Measurements from ENCODE around the gene TRAP1.
"Not testable (repeated sequence)": the region's sequence is repeated elsewhere in the genome, so short reads cannot be mapped to it uniquely, and the experiment has no call there.

TRAP1 gene

DNA sequence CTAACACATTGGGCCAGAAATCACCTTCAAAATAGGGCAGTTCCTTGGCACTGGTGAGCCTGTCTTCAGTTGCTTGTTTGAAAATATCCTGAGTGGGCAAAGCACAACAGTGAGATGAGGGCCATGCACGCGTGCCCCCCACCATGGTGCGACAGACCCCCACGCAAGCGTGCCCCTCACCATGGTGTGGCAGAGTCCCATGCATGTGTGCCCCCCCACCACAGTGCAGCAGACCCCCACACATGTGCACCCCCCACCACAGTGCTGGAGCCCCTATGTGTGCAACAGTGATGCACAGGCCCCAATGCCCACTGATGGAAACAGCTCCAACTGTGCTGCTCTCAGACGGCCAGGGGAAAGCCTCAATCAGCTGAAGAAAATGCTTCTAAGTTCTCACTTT is 18.8 kb upstream of the TRAP1 start:
- DNase-seq (ENCODE audit: low read depth) = no peak

DNA sequence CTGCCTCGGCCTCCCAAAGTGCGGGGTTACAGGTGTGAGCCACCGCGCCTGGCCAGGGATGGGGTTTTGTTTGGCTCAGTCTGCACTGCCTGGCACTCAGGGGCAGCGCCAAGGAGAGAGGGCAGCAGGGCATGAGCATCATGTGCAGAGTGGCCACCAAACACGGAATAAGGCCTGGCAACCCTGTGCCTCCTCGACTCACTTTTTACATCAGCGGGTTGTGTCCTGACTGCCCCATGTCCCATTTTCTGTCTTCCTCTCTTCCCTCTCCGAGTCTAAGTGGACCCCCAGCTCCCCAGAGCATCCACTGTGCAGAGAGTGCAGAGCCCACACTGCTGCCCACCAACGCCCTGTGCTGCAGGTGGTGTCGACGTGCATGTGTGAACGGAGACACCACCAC is 18.2 kb upstream of the TRAP1 start:
- DNase-seq (ENCODE audit: low read depth) = no peak

DNA sequence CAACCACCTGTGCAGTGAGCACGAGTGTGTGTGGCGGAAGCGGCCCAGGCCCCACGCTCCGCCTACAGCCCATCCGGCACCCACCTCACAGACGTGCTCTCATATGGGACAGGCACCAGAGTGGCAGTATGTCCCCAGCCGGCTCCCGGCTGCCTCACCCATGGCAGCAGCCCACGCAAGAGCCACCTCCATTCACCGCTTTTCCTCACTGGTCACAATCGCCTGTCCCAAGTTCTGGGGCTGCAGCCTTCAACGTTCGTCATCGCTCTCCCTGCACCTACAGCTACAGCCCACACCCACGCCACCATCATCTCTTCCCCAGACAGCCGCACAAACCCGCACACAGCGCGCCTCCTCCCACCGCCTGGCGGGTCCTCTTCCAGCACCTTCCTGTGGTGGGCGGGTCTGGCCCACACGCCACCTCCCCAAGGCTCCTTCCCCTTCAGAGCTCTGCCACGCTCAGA is 17.5 kb upstream of the TRAP1 start:
- no peak for DNase-seq (ENCODE audit: low read depth)

DNA sequence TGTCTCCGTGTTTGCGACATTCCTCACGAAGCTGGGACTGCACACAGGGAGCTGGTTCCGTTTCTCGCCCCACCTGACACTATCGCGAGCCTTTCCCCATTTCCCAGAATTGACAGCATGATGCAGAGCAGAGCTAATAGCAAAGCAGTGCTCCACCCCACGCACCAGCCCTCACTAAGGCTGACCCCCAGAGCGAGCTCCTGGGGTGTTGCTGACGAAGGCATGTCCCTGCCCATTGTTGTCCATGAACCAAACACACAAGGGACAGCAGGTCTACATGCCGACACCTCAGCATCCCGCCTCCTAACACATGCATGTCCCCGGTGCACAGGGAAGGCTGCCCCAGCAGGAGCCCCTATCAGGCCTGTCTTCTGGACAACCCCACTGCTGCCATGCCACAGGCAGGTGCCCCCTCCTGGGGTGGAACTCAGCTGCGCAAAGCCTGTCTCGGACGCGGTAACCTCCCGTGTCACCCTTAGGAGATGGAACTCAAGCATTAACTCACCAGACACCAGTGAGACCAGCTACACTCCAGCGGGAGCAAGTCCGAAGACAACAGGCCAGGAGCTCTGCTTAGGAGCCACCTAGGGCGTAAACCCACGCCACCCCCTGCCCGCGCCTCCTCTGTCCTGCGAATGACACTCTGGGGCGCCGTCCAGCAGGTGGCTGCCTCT is 16.9 kb upstream of the TRAP1 start:
- no peak for DNase-seq (ENCODE audit: low read depth)

DNA sequence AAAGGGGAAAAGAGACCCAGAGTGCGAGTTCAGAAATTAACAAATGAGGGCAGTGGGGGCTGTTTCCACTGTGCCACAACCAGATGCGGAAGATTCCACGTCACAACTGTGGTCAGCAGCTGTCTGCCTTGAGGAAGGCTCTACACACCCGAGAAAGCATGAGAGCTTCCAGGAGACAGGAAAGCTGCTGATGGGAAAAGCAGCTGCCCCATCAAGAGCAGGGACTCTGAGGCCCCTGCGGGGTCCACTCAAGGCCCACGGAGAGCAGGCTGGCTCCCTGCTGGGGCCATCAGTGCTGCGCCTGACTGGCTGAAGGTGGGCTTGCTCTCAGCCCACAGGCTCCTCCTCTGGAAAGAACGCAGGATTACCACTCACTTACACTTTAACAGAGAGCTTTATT is 14.8 kb upstream of the TRAP1 start:
- no peak for DNase-seq (ENCODE audit: low read depth)

DNA sequence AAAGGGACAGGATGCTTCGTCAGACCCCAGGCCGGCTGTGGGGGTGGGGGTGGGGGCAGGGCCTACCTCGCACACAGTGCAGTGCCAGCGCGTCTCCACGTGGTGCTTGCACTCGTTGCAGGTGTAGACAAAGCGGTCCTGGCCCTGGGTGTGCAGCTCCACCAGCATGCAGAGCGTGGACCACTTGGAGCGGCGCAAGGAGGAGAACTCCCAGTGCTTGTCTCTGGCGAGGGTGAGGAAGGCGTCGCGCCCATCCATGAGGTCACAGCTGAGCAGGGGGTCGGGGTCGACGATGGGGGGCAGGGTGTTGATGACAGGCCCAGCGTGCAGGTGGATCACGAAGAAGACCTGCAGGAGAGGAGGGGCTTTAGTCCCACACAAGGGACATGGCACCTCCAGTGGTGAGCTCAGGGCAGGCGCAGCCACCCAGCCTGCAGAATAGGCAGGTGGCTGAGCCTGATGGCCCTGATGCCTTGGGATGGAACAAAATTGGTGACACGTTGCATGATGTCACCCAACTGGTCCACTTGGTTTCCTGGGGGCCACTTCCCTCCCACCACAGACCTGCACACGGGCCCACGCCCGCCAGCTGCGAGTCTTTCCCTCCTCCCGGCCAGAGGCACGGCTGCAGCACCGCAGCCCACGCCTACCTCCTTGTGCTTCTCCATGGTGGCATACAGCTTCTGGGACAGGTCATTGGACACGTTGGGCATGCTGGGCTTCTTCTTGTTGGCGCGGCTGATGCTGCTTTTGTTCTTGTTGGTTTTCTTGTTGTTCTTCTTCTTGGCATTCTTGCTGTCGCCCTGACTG is 14.0 kb upstream of the TRAP1 start:
- no peak for DNase-seq (ENCODE audit: low read depth)

DNA sequence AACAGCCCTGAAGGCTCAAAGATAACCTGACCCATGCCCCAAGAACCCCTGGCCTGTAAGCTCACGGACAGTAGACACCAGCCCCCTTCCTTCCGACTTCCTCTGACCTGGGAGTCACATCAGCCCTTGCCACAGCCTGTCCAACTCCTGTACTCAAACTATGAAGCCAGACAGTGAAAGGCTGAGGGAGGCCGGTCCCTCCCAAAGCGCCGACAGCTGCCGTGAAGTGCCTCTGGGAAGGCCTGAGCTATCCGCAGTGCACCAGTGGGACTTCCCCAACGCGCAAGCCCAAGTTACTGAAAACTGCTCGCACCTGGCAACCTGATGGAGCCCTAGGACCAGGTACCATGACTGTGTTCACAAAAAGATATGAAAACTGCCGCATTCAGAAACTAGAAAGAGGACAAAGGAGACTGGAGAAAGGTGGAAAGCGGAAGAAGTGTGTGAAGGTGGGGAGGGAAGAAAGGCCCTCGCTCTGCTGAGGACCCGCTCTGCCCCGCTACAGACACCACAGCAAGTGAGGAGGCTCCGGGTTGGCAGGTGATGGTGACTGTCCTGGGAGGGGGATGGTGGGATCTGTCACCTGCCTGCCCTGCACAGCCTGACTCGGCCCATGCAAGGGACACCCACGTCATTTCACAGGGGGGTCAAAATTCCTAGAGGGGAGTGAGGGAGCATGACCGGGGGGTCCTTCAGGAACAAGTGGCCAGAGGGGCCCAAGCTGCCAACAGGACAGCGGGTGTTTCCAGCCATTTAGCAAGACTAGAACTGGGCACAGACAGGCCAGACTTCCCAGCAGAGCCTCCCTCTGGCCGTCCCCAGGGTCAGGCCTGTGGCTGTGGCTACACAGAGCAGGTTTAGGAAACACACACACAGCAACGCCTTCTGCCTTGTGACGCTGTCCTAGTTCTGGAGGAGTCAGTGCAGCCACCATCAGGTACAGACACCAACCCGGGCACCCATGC is 13.1 kb upstream of the TRAP1 start:
- no peak for DNase-seq (ENCODE audit: low read depth)

DNA sequence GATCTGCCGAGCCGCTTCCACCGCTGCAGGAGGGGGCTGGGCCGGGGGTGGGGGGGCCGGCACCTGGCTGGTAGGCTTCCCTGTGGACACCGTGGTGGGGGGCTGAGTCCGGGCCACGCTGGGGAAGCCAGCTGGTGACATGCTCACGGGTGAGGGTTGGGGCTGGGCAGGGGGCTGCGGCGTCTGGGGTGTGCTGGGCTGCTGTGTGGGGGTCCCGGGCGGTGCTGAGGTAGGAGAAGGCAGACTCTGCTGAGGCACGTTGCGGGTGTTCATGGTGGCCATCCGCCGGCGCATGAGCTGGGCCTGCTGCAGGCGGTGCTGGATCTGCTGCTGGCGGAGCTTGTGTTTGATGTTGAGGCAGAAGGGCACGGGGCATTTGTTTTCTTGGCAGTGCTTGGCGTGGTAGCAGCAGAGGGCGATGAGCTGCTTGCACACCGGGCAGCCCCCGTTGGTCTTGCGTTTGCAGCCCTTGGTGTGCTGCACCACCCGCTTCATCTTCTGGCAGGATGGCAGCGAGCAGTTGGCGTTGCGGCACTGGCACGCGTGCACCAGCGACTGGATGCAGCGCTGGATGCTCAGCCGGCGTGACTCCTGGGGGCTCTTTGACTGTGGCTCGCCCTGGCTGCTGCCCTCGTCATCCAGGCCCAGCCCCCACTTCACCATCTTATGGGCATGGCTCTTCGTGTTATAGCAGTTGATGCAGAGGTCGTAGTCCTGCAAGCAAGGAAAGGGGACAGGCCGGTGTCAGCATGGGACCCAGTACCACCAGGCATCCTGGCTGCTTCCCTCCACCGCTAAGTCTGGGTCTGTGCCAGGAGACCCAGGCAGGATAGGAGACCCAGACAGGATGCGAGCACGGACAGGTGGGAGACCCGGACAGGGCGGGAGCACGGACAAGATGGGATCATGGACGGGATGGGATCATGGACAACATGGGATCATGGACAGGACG is 12.1 kb upstream of the TRAP1 start:
- no peak for DNase-seq (ENCODE audit: low read depth)

DNA sequence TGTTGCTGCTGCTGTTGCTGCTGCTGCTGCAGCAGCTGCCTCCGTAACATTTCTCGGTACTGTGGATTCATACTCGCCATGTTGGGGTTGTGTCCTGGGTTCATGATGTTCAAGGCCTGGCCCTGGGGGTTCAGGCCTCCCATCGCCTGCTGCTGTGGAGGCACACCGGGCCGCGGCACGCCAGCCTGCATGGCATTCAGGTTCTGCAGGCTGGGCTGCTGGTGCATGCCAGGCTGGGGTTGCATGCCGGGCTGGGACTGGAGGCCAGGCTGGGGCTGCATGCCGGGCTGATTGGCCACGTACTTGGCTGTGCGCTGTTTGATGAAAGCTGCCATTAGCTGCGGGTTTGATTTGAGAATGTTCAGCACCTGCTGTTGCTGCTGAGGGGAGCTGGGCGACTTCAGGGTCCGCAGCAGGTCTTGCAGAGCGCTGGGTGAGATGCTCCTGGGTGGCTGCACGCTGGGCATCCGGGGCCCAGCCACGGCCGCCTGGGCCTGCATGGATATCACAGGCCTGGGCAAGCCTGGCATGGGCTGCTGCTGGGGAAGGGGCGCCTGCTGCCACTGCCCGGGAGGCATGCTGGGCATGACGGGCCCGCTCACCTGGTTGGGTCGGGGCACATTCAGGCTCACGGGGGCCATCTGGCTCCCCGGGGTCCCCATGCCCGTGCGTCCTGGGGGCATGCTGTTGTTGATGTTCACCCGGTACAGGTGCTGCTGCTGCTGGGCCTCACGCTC is 11.3 kb upstream of the TRAP1 start:
- DNase-seq (ENCODE audit: low read depth) = no peak

DNA sequence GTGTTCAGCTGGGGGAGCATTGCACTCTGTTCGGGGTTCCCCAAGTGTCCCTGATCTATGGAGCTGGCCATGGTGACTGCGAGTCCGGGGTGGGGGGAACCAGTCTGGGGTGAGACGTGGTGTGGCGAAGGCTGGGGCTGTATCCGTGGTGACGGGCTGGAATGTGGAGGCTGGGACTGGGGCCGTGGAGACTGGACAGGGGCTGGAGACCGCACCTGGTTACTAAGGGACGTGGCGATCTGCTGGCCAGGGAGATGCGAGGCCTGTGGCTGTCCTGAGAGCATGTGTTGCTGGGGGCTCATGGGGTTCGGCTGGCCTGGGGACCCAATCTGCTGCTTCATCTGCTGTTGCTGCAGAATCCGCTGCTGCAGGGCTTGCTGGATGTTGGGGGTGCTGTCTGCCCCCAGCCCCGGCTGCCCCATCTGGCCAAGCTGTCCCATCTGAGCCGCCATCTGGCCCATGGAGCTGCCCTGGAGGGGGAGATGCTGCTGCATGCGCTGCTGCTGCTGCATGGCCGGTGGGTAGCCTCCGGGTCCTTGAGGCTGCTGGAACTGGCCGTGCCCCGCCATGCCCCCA is 10.6 kb upstream of the TRAP1 start:
- no peak for DNase-seq (ENCODE audit: low read depth)

DNA sequence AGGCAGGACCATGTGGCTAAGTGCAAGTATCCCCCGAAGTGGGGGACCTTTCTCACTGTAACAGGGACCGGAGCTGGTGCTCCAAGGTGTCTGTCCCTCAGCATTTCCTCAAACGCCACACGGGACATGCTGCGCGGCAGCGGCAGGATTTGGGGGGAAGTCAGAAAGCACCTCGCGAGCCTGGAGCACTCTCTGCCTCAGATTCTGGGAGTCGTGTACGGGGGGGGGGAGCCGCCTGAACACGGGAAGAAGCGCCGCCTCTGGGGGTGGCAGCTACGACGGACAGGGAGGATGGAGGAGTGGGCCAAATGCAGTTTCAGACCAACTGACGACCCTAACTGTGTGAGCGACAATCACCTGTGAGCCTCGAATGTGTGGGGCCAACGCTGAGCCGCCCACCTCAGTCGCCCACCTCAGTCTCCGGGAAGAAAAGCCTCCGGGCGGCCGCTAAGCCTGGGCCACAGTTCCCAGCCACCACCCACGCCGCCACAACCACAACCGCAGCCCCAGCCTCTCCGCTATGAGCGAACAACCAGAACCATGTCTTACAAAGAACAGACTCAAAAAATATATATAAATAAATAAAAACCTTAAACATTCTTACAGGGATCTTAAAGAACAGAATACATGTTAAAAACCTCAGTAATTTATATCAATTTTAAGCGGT is 8.8 kb upstream of the TRAP1 start:
- no peak for DNase-seq (ENCODE audit: low read depth)

DNA sequence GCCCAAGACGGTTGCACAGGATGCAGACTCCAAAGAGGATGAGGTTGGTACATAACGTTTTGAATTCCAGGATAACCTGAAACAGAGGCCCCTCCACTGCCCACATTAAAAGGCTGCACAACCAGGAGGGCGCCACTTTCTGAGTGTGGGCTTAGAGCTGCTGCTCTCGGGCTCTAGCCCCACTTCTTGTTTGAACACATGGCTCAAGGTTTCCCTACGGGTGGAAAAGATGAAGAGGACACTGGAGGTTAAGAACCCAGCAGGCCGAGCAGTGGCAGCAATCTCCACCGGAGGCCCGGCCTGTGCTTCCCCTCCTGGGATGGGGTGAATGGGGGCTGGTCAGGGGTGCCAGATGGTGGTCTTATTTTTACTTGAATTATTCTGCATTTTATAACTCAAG is 8.0 kb upstream of the TRAP1 start:
- no peak for DNase-seq (ENCODE audit: low read depth)

DNA sequence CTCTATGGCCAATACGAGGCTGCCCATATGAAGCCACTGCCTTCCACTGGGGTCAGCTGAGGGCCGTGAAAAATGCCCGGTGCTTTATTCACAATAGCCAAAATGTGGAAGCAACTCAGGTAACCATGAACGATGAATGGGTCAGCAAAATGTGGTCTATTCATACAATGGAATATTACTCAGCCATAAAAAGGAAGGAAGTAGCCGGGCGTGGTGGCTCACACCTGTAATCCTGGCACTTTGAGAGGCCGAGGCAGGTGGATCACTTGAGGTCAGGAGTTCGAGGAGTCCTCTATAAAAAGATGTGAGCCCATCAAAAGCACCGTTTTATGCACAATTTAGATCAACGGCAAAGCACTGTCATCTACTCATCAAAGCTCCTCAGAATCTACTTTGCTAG is 5.2 kb upstream of the TRAP1 start:
- DNase-seq (ENCODE audit: low read depth) = no peak

DNA sequence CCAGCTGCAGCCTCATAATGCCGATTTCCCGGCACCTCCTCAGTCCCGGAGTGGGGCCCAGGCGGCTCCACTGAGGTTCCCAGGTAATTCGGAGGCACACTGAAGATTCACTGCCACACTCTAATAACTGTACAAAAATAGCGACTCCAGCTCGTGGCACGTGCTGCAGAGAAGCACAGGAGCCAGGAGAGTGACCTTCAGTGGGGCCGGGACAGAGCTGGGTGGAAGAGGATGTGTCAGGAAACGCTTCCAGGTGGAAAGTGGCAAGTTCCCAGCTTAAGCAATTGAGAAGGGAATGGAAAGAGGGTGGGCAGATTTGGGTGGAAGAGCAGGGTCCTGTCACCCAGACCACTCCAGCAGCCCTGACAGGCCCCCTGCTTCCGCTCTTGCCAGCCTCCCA is 3.1 kb upstream of the TRAP1 start:
- DNase-seq (ENCODE audit: low read depth) = no peak

DNA sequence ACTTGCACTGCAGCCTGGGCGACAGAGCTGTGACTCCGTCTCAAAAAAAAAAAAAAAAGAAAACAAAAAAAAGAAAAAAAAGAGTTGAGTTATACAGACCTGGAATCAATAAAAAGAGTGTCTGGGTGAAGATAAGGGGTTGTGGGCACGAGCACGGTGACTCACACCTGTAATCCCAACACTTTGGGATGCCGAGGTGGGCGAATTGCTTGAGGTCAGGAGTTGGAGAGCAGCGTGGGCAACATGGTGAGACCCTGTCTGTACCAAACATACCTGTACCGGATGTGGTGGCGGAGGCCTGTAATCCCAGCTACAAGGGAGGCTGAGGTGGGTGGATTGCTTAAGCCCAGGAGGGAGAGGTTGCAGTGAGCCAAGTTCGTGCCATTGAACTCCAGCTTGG is 1.3 kb upstream of the TRAP1 start:
- DNase-seq (ENCODE audit: low read depth) = no peak

DNA sequence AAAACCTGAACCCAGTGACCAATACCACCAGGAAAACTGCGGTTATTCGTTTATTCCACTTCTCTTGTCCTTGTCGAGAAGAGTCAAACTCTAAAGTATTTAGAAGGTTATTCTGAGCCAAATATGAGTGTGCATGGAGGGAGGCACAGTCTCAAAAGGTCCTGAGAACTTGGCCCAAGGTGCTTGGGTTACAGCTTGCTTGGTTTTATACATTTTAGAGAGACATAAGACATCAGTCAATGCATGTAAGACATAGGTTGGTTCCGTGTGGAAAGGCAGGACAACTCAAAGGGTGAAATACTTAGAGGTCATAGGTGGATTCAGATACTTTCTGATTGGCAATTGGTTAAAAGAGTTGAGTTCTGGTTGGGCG is 681 bp upstream of the TRAP1 start:
- DNase-seq (ENCODE audit: low read depth) = no peak

DNA sequence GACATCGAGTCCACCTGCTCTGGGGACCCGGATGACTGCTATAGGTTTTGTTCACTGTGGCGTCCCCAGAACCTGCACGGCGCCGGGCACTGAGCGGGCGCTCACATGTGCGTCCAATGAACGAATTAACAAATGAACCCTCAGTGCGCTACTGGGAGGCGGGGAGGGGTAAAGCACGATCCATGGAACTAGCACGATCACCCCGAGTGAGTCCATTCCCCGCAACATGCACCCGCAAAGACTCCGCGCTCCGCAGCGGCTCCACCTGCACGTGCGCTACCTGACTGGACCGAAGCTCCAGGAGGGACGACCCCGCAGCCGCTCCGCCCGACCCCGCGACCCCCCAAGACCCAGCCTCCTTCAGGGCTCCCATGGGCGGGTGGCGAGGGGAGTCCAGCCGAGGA is 491 bp downstream of the TRAP1 start:
- DNase-seq (ENCODE audit: low read depth) = no peak

DNA sequence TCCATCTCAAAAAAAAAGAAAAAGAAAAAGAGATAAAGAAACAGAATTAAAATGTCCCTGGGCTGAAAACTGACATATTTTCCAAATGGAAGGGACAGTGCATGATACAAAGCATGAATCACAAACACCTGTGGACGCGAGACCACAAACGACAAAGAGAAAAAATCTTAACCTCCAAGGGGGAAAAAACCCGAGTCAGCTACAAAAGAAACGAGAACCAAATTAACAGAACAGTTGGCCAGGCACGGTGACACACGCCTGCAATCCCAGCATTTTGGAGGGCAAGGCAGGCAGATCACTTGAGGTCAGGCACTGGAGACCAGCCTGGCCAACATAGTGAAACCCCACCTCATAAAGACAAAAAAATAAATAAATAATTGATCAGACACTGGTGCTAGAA is 1.9 kb downstream of the TRAP1 start:
- no peak for DNase-seq (ENCODE audit: low read depth)

DNA sequence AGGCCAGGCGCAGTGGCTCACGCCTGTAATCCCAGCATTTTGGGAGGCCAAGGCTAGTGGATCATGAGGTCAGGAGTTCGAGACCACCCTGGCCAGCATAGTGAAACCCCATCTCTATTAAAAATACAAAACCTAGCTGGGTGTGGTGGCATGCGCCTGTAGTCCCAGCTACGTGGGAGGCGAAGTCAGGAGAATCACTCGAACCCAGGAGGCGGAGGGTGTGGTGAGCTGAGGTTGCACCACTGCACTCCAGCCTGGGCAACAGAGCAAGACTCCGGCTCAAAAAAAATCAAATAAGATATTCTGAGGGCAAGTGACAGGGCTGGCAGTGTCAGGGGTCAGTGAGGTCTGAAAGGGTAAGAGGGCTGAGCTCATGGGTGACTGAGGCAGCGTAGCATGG is 2.9 kb downstream of the TRAP1 start:
- DNase-seq (ENCODE audit: low read depth) = not testable (repeated sequence)

All from GM04503 (cell line).